HEK293 (cell line): ENCODE data around the gene FAM168B.

Source experiments
- CTCF ChIA-PET: fragments of 350-600 bp; formaldehyde crosslinking; extraction: SDS; loops from one replicate; lab custom pipeline; 2021; ENCODE audit warnings: antibody characterized with exemption; lab: Yijun Ruan, JAX
- POLR2A ChIA-PET: fragments of 300-600 bp; formaldehyde crosslinking; extraction: SDS; loops from one replicate; lab custom pipeline; 2020; ENCODE audit warnings: antibody characterized with exemption, inconsistent platforms; lab: Yijun Ruan, JAX
- H3K27ac ChIP-seq: fragments of 200-500 bp; sonication (Bioruptor generic); 2 replicates; pipeline ENCODE4 v1.5.1; 2014; ENCODE audit warnings: low read depth, low read length, control low read depth, inconsistent platforms; ENCODE audit errors: extremely low read depth
- H3K36me3 ChIP-seq, 2 experiments: fragments of 200-500 bp in 1 of 2; sonication (Bioruptor generic) in 1 of 2; 1 replicate in 1 of 2; 2 replicates in 1 of 2; pipeline ENCODE4 v1.5.1; 2014 to 2017; ENCODE audit warnings: inconsistent platforms in 2 of 2, low read length in 2 of 2; ENCODE audit not compliant: control insufficient read depth in 2 of 2, insufficient read depth in 1 of 2
- H3K4me1 ChIP-seq: fragments of 200-500 bp; sonication (Bioruptor generic); 2 replicates; pipeline ENCODE4 v1.5.1; 2014; ENCODE audit warnings: mild to moderate bottlenecking, low read length, inconsistent platforms; ENCODE audit not compliant: control insufficient read depth, insufficient read depth
- H3K4me3 ChIP-seq: 2 replicates; pipeline ENCODE4 v1.5.1; 2011; ENCODE audit warnings: low read depth, mild to moderate bottlenecking, control low read depth, low read length, moderate library complexity
- H3K9me3 ChIP-seq: fragments of 200-500 bp; sonication (Bioruptor generic); 2 replicates; pipeline ENCODE4 v1.5.1; 2014; ENCODE audit warnings: low read depth, low read length, inconsistent platforms; ENCODE audit not compliant: control insufficient read depth, insufficient read depth
- BCL11B ChIP-seq: fragments of 450-650 bp; formaldehyde crosslinking; IDR thresholded peaks from 2 replicates; pipeline ENCODE4 v1.5.1; 2016; ENCODE audit warnings: low read depth, missing biosample characterization, missing genetic modification characterization
- CTCF ChIP-seq: fragments of 450-650 bp; formaldehyde crosslinking; IDR thresholded peaks from 2 replicates; pipeline ENCODE4 v1.5.1; 2016; ENCODE audit warnings: missing biosample characterization, missing genetic modification characterization
- KLF1 ChIP-seq: fragments of 450-650 bp; formaldehyde crosslinking; IDR thresholded peaks from 2 replicates; pipeline ENCODE4 v1.5.1; 2016; ENCODE audit warnings: missing biosample characterization, missing genetic modification characterization
- KLF16 ChIP-seq: fragments of 450-650 bp; formaldehyde crosslinking; IDR thresholded peaks from 2 replicates; pipeline ENCODE4 v1.5.1; 2017; ENCODE audit warnings: missing biosample characterization, missing genetic modification characterization
- KLF8 ChIP-seq: fragments of 450-650 bp; formaldehyde crosslinking; IDR thresholded peaks from 2 replicates; pipeline ENCODE4 v1.5.1; 2016; ENCODE audit warnings: missing biosample characterization, missing genetic modification characterization
- ZBTB20 ChIP-seq: fragments of 450-650 bp; formaldehyde crosslinking; IDR thresholded peaks from 2 replicates; pipeline ENCODE4 v1.5.1; 2016; ENCODE audit warnings: missing biosample characterization, missing genetic modification characterization
- ZNF202 ChIP-seq: fragments of 450-650 bp; formaldehyde crosslinking; IDR thresholded peaks from 2 replicates; pipeline ENCODE4 v1.5.1; 2016; ENCODE audit warnings: missing biosample characterization, missing genetic modification characterization, borderline replicate concordance
- ZNF266 ChIP-seq: fragments of 450-650 bp; formaldehyde crosslinking; IDR thresholded peaks from 2 replicates; pipeline ENCODE4 v1.5.1; 2016; ENCODE audit warnings: missing biosample characterization, missing genetic modification characterization, low read depth
- ZNF341 ChIP-seq: fragments of 450-650 bp; formaldehyde crosslinking; IDR thresholded peaks from 2 replicates; pipeline ENCODE4; 2016; ENCODE audit warnings: low read depth, missing biosample characterization, missing genetic modification characterization
- ZNF433 ChIP-seq: fragments of 450-650 bp; formaldehyde crosslinking; IDR thresholded peaks from 2 replicates; pipeline ENCODE4 v1.5.1; 2016; ENCODE audit warnings: missing biosample characterization, missing genetic modification characterization, low read depth
- ZNF571 ChIP-seq: fragments of 450-650 bp; formaldehyde crosslinking; IDR thresholded peaks from 2 replicates; pipeline ENCODE4 v1.5.0; 2017; ENCODE audit warnings: missing biosample characterization, missing genetic modification characterization
- ZNF585B ChIP-seq: fragments of 450-650 bp; formaldehyde crosslinking; IDR thresholded peaks from 2 replicates; pipeline ENCODE4 v1.5.1; 2016; ENCODE audit warnings: missing biosample characterization, missing genetic modification characterization
- TF ChIP-seq, protein P1 (sequence below): fragments of 450-650 bp; formaldehyde crosslinking; IDR thresholded peaks from 2 replicates; pipeline ENCODE4 v1.5.1; 2016; ENCODE audit warnings: missing biosample characterization, missing genetic modification characterization
- TF ChIP-seq, protein P2 (sequence below): fragments of 450-650 bp; formaldehyde crosslinking; IDR thresholded peaks from 2 replicates; pipeline ENCODE4 v1.5.1; 2016; ENCODE audit warnings: missing biosample characterization, missing genetic modification characterization

FAM168B gene

GRCh38 chr2:131042148-131042775, 51.0 kb downstream of the FAM168B start:
- H3K36me3 ChIP-seq: peaks cover 0 to 30% of the 10 kb centered on the region in 2 experiments; a peak in 1 of 3 replicates
- no peak overlapping the region for H3K27ac ChIP-seq
- ChIA-PET CTCF (interaction anchor here (0.5 kb wide), 1 partner anchor 22 kb away, joined by 4 read pairs; no protein-coding TSS in a partner anchor), POLR2A (no interaction called here)
- H3K4me3 ChIP-seq: no peak overlapping the region
- H3K9me3 ChIP-seq: no peaks in the 10 kb centered on the region
- TF ChIP-seq KLF1 (tag by site-specific recombination) (peak; percentile 78), KLF16 (tag by site-specific recombination) (no peak), ZBTB20 (tag by site-specific recombination) (peak; percentile 73)
- no peaks in the 10 kb centered on the region for H3K4me1 ChIP-seq

DNA sequence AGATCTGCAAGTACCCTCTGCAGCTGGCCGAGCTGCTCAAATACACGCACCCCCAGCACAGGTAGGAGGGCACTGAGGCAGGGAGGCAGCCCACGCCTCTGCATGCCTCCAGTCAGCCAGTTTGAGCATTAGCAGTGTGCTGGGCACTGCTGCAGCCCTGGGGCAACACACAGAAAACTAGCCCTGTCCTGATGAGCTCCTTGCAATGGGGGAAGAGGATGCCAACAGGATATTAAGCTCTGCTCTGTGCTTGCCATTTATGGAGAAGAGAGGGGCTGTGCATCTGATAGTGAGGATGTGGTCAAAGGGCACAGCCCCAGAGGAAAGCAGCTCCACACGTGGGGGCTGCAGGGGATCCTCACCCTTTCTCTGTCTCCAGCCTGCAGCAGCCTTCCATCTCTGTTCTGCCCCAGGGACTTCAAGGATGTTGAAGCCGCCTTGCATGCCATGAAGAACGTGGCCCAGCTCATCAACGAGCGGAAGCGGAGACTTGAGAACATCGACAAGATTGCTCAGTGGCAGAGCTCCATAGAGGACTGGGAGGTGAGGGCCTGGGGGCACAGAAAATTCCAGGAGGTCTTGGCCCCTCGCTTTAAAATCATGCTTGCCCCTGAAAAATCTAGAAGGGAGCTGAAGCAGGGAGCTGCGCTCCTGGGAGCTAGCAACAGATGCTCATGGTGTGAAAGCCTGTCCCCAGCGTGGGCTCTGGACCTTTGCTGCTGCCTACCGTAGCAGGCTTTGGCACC, 51.7 kb downstream of the FAM168B start:
- POLR2A ChIA-PET: no interaction called here

More for the DNA sequence above, 51.7 kb downstream of the FAM168B start:
- Histone ChIP-seq H3K27ac (no peak overlapping the region), H3K9me3 (no peaks in the 10 kb centered on the region), H3K4me1 (no peaks in the 10 kb centered on the region), H3K4me3 (no peak overlapping the region)
- CTCF ChIA-PET: interaction anchor here (0.6 kb wide), 1 partner anchor 78 kb away, joined by 3 read pairs; no protein-coding TSS in a partner anchor
- no peak for TF ChIP-seq ZNF266 (tag by site-specific recombination)
- no peak for TF ChIP-seq BCL11B
- TF ChIP-seq ZNF202 (tag by site-specific recombination): no peak
- TF ChIP-seq ZNF571 (tag by site-specific recombination): no peak
- TF ChIP-seq, protein P1, sequence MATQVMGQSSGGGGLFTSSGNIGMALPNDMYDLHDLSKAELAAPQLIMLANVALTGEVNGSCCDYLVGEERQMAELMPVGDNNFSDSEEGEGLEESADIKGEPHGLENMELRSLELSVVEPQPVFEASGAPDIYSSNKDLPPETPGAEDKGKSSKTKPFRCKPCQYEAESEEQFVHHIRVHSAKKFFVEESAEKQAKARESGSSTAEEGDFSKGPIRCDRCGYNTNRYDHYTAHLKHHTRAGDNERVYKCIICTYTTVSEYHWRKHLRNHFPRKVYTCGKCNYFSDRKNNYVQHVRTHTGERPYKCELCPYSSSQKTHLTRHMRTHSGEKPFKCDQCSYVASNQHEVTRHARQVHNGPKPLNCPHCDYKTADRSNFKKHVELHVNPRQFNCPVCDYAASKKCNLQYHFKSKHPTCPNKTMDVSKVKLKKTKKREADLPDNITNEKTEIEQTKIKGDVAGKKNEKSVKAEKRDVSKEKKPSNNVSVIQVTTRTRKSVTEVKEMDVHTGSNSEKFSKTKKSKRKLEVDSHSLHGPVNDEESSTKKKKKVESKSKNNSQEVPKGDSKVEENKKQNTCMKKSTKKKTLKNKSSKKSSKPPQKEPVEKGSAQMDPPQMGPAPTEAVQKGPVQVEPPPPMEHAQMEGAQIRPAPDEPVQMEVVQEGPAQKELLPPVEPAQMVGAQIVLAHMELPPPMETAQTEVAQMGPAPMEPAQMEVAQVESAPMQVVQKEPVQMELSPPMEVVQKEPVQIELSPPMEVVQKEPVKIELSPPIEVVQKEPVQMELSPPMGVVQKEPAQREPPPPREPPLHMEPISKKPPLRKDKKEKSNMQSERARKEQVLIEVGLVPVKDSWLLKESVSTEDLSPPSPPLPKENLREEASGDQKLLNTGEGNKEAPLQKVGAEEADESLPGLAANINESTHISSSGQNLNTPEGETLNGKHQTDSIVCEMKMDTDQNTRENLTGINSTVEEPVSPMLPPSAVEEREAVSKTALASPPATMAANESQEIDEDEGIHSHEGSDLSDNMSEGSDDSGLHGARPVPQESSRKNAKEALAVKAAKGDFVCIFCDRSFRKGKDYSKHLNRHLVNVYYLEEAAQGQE (tag by site-specific recombination): no peak
- no peak for TF ChIP-seq ZBTB20 (tag by site-specific recombination)
- TF ChIP-seq, protein P2, sequence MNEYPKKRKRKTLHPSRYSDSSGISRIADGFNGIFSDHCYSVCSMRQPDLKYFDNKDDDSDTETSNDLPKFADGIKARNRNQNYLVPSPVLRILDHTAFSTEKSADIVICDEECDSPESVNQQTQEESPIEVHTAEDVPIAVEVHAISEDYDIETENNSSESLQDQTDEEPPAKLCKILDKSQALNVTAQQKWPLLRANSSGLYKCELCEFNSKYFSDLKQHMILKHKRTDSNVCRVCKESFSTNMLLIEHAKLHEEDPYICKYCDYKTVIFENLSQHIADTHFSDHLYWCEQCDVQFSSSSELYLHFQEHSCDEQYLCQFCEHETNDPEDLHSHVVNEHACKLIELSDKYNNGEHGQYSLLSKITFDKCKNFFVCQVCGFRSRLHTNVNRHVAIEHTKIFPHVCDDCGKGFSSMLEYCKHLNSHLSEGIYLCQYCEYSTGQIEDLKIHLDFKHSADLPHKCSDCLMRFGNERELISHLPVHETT (tag by site-specific recombination): no peak
- TF ChIP-seq CTCF (tag by site-specific recombination): no peak
- no peak for TF ChIP-seq ZNF341 (tag by site-specific recombination)
- TF ChIP-seq KLF8 (tag by site-specific recombination): no peak
- TF ChIP-seq ZNF585B (tag by site-specific recombination): no peak
- TF ChIP-seq ZNF433: no peak
- TF ChIP-seq, all 188 proteins: peak for 0
- peaks cover 0 to 23% of the 10 kb centered on the region in 2 experiments; a peak in 1 of 3 replicates for H3K36me3 ChIP-seq
